ENCODE measurements around the gene SP6. TPM values are rescaled to one million over a fixed set of nuclear protein-coding genes. Genes with fewer than 3 reads are reported as not detected.

The SP6 gene
- polyA plus RNA-seq, 1 experiment = 0.04 TPM

DNA sequence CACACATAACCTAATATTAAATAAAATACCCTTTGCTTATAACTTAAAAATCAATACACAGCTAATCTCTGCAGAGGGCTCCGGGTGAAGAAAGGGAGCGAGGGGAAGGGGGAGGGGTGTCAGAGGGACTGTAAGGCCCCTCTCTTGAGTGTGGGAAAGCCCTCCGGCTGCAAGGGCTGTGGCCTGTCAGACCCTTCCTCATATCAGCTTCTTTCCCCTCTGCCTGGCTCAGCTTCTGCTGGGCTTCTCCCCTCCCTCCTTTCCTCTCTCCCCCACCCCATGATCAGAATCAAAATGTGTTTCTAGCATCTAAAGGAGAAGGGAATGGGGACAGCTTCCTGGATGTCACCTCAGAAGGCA lies 5.3 kb downstream of the SP6 start:
- Histone ChIP-seq H3K9me3 (ENCODE audit: control insufficient read depth, insufficient read depth, low read length) (peaks cover 9% of the 10 kb centered on the region; the same call in 1 of the 2 replicates), H3K27ac (ENCODE audit: low read depth, low read length) (no peak overlapping the region), H3K27me3 (ENCODE audit: control insufficient read depth, insufficient read depth, low read length) (peaks cover 49% of the 10 kb centered on the region), H3K4me3 (ENCODE audit: low read depth, low read length) (no peak overlapping the region)
- CTCF ChIA-PET = interaction anchor here (0.6 to 10.8 kb wide), 4 partner anchors 12 to 325 kb away, joined by 3 to 502 read pairs (median 3); partner anchors contain the start of gene SP2
- no peak for DNase-seq (ENCODE audit: low read depth, low spot score)
- no peak for TF ChIP-seq CTCF (IDR thresholded peaks at IDR 0.05; ENCODE audit: low read depth, low read length)
- POLR2A ChIA-PET = no interaction called here

DNA sequence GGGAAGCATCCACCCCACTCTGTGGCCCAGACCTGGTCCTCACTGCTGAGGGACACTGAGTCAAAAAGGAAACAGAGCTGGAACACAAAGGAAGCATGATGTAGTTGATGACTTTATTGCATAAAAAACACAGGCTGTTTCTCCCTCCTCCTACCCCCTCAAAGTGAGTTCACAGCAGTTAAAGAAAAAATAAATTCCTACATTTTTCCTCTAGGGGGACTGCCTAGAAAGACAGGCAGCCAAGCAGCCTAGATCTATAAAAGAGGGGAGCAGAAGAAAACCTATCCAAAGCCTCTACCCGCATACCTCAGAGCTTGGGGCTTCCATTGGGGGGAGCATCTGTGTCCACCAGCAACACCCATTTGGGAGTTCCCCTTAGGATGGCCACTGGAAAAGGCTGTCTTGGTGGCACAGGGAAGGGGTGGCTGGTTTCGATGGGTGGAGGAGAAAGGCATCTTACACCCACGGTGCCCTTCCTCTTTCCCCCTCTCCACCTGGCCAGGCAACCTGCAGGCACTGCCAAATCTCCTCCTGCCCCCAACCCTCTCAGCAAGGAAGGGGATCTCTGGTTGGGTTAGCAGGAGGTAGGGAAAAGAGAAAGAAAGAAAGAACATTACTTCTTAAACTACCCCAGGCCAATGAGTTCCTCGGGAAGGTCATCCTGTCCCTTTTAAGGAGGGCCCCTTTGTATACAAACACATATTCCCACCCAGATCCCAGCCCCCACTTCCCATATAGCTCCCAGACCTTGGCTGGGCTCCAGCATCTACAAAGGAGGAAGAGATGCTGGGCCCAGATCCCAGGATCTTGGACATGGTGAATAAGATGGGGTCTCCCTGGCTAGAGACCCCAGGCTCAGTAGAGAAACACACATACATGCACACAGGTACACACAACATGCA lies 5.9 kb downstream of the SP6 start:
- ChIA-PET CTCF (interaction anchor here (0.6 to 10.8 kb wide), 10 partner anchors 10 to 326 kb away, joined by 3 to 502 read pairs (median 3); partner anchors contain the start of gene SP2), POLR2A (no interaction called here)
- Histone ChIP-seq H3K9me3 (ENCODE audit: control insufficient read depth, insufficient read depth, low read length) (peaks cover 9% of the 10 kb centered on the region; the same call in 1 of the 2 replicates), H3K4me3 (ENCODE audit: low read depth, low read length) (no peak overlapping the region), H3K27me3 (ENCODE audit: control insufficient read depth, insufficient read depth, low read length) (peaks cover 46% of the 10 kb centered on the region), H3K27ac (ENCODE audit: low read depth, low read length) (no peak overlapping the region)
- DNase-seq (ENCODE audit: low read depth, low spot score) = no peak
- peak; percentile 58 for TF ChIP-seq CTCF (IDR thresholded peaks at IDR 0.05; ENCODE audit: low read depth, low read length)

DNA sequence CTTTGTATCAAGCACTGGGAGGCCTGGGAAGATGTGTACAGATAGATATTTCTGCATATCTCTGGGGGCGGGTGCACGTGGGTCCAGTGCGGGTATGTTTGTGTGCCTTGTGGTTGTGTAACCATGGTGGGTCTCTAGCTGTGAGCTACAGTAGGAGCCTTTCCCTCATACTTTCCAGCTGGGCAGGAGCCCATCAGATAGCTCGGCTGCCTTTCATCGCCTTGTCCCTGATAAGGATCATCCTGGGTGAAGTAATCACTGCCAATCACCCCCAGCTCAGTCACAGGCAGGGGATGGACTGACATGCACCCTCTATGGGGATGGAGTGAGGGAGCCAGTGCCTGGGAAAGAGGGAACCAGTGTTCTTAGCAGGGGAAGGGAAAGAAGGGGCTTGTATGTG lies 6.7 kb downstream of the SP6 start:
- peaks cover 42% of the 10 kb centered on the region for H3K27me3 ChIP-seq (ENCODE audit: control insufficient read depth, insufficient read depth, low read length)
- H3K4me3 ChIP-seq (ENCODE audit: low read depth, low read length) = no peak overlapping the region
- no peak overlapping the region for H3K27ac ChIP-seq (ENCODE audit: low read depth, low read length)
- CTCF ChIA-PET = interaction anchor here (0.6 to 10.8 kb wide), 8 partner anchors 10 to 44 kb away, joined by 3 to 502 read pairs (median 4); partner anchors contain the start of genes LRRC46, MRPL10 and SP2
- H3K9me3 ChIP-seq (ENCODE audit: control insufficient read depth, insufficient read depth, low read length) = peaks cover 9% of the 10 kb centered on the region; the same call in 1 of the 2 replicates
- no peak for TF ChIP-seq CTCF (IDR thresholded peaks at IDR 0.05; ENCODE audit: low read depth, low read length)
- no peak for DNase-seq (ENCODE audit: low read depth, low spot score)
- POLR2A ChIA-PET = no interaction called here

DNA sequence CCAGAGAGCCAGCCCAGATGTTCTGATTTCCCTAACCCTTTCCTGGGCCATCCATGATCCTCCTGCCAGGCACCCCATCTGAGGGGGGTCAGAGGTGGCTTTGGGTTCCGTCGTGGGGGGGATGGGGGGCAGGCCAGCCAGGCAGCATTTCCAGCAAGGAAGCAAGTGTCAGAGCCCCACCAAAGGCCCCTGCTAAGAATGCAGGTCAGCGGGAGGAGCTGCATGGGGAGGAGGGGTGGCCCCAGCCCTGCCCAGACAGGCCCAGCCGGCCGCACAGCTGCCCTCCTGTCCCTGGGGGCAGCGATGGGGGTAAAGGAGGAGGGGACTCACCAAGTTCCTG lies 7.6 kb downstream of the SP6 start:
- ChIA-PET CTCF (interaction anchor here (1.1 to 10.8 kb wide), 4 partner anchors 12 to 45 kb away, joined by 5 to 502 read pairs (median 8); partner anchors contain the start of genes LRRC46, MRPL10, OSBPL7 and SP2), POLR2A (interaction anchor here (1.2 to 1.4 kb wide), 2 partner anchors 12 to 46 kb away, joined by 3 to 4 read pairs; partner anchors contain the start of genes LRRC46 and MRPL10)
- H3K9me3 ChIP-seq (ENCODE audit: control insufficient read depth, insufficient read depth, low read length) = peaks cover 9% of the 10 kb centered on the region; the same call in 1 of the 2 replicates
- no peak overlapping the region for H3K27ac ChIP-seq (ENCODE audit: low read depth, low read length)
- no peak for TF ChIP-seq CTCF (IDR thresholded peaks at IDR 0.05; ENCODE audit: low read depth, low read length)
- no peak overlapping the region for H3K4me3 ChIP-seq (ENCODE audit: low read depth, low read length)
- no peak for DNase-seq (ENCODE audit: low read depth, low spot score)
- H3K27me3 ChIP-seq (ENCODE audit: control insufficient read depth, insufficient read depth, low read length) = peaks cover 35% of the 10 kb centered on the region
